Embryonic facial prominence (tissue), 1 donor: ENCODE results near the gene NSL1.
"Not testable (repeated sequence)": the region's sequence is repeated elsewhere in the genome, so short reads cannot be mapped to it uniquely, and the experiment has no call there.

ENCODE experiments used
- DNase-seq: peaks from one replicate; pipeline ENCODE4 v3.0.0-alpha.2; 2016; ENCODE audit errors: extremely low spot score

Gene NSL1

GRCh38 chr1:212749821-212750535, 41.6 kb downstream of the NSL1 start:
- no peak for DNase-seq

- DNase-seq: no peak
Measured at GRCh38 chr1:212746546-212746945, 45.0 kb downstream of the NSL1 start.

- DNase-seq: no peak
Measured at GRCh38 chr1:212745303-212745702, 46.3 kb downstream of the NSL1 start.

- no peak for DNase-seq
Measured at GRCh38 chr1:212743901-212744475, 47.6 kb downstream of the NSL1 start.

GRCh38 chr1:212738330-212738729, 53.2 kb downstream of the NSL1 start:
- no peak for DNase-seq

GRCh38 chr1:212737559-212737958, 54.0 kb downstream of the NSL1 start:
- no peak for DNase-seq

GRCh38 chr1:212733109-212733508, 58.5 kb downstream of the NSL1 start:
- no peak for DNase-seq

- DNase-seq: no peak
Measured at GRCh38 chr1:212731630-212732029, 59.9 kb downstream of the NSL1 start.

- DNase-seq: no peak
Measured at GRCh38 chr1:212728606-212729005, 63.0 kb downstream of the NSL1 start.

- DNase-seq: no peak
Measured at GRCh38 chr1:212727386-212728181, 64.0 kb downstream of the NSL1 start.

GRCh38 chr1:212724679-212725078, 66.9 kb downstream of the NSL1 start:
- not testable (repeated sequence) for DNase-seq

GRCh38 chr1:212722270-212722957, 69.2 kb downstream of the NSL1 start:
- DNase-seq: no peak

GRCh38 chr1:212721388-212722247, 70.0 kb downstream of the NSL1 start:
- DNase-seq: no peak

GRCh38 chr1:212719633-212720032, 71.9 kb downstream of the NSL1 start:
- DNase-seq: no peak

GRCh38 chr1:212718499-212718898, 73.1 kb downstream of the NSL1 start:
- no peak for DNase-seq

GRCh38 chr1:212716161-212716560, 75.4 kb downstream of the NSL1 start:
- DNase-seq: no peak

GRCh38 chr1:212713465-212714136, 78.0 kb downstream of the NSL1 start:
- no peak for DNase-seq

GRCh38 chr1:212712451-212713303, 78.9 kb downstream of the NSL1 start:
- DNase-seq: no peak

- not testable (repeated sequence) for DNase-seq
Measured at GRCh38 chr1:212711974-212712373, 79.6 kb downstream of the NSL1 start.

- no peak for DNase-seq
Measured at GRCh38 chr1:212710566-212710965, 81.0 kb downstream of the NSL1 start.
